H54 (cell line): ENCODE results near the gene BIN1.

ENCODE experiments used
- DNase-seq: peaks from one replicate; pipeline ENCODE4 v3.0.0; 2011; ENCODE audit warnings: low spot score, mixed read lengths; ENCODE audit not compliant: insufficient read length
- FAIRE-seq: peaks from 3 replicates; lab custom pipeline; 2011; peaks lifted over from hg19 to GRCh38; lab: Jason Lieb, UNC
- POLR2A ChIP-seq: IDR thresholded peaks from 2 replicates; pipeline ENCODE4 v1.6.1; 2011; ENCODE audit warnings: low read depth, mild to moderate bottlenecking, low read length

The BIN1 gene

DNA sequence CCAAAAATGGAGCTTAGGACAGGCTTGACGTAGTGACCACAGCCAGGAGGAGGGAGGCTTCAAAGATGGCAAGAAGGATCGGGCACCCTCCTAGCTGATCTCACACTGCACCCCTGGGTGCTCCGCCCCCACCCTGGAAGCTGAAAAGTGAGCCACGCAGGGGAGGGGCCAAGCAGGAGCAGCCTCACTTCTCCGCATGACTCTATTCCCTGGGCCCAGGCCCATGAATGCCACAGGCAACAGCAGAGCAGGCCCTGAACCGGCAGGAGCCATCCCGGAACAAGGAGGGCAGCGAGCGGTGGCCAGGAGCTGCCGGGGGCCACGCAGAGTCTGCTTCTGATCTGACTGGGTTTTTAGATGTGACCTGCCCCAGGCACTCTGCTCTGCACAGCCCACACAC lies 30.0 kb downstream of the BIN1 start:
- TF ChIP-seq POLR2A, result no peak
- DNase-seq (no peak), FAIRE-seq (no peak)

DNA sequence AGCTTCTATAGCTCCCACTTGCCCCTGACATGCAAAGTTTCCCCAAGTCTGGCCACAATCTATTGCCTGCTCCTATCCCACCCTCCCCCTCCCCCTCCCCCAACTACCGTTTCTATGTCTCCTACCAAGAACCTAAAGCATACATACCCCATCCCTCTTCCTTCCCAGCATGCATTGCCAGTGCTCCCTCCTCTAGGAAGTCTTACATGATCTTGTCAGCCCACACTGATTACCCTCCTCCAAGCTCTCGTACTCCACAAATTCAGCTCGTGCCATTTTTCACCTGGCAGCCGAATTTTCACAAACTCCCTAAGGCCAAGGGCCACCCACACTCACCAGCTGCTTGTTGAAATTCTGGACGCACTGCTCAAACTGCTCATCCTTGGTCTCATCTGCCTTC lies 30.7 kb downstream of the BIN1 start:
- no peak for TF ChIP-seq POLR2A
- DNase-seq, result no peak
- no peak for FAIRE-seq

DNA sequence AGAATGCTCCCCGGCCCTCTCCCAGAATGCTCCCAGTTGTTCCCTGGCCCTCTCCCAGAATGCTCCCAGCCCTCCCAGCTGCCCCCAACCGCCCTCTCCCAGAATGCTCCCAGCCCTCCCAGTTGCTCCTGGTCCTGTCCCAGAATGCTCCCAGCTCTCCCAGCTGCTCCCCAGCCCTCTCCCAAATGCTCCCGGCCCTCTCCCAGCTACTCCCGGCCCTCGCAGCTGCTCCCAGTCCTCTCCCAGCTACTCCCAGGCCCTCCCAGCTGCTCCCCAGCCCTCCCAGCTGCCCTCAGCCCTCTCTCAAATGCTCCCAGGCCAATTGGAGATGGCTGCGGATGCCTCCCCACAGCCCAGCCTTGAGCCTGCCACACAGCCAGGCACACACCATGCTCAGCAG lies 31.1 kb downstream of the BIN1 start:
- FAIRE-seq (no peak), DNase-seq (no peak)
- TF ChIP-seq POLR2A, result no peak

DNA sequence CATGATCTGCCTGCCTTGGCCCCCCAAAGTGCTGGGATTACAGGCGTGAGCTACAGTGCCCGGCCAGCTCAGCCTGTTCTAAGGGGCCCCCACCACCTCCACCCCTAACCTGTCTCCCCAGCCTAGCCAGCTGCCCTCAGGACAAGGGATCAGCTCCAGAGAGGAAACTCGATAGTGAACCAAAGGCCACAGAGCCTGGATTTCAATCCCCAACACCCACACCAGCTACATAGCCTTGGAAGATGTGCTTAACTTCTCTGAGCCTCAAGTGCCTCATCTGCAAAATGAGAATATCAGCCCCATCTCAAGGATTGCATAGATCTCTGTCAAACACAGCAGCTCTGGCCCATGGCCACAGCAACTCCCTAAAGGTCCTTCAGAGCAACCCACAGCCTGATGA lies 32.0 kb downstream of the BIN1 start:
- no peak for TF ChIP-seq POLR2A
- FAIRE-seq, result no peak
- DNase-seq, result no peak

DNA sequence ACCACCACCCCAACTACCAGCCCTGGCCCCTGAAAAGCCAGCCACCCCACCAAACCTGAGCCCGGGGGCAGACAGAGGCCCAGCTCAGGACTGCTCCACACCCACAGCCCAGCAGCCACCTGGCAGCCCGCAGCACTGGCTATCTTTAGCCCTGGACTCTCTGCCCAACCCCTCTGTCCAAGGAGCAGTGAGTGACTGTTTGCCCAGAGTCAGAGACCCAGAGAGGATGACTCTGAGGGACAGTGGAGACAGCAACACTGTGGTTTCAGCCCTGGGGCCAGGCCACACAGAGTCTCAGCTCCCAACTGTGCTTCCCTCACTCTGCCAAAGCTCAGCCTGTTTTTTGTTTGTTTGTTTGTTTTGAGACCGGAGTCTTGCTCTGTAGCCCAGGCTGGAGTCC lies 32.6 kb downstream of the BIN1 start:
- no peak for TF ChIP-seq POLR2A
- DNase-seq, result no peak
- FAIRE-seq, result no peak

DNA sequence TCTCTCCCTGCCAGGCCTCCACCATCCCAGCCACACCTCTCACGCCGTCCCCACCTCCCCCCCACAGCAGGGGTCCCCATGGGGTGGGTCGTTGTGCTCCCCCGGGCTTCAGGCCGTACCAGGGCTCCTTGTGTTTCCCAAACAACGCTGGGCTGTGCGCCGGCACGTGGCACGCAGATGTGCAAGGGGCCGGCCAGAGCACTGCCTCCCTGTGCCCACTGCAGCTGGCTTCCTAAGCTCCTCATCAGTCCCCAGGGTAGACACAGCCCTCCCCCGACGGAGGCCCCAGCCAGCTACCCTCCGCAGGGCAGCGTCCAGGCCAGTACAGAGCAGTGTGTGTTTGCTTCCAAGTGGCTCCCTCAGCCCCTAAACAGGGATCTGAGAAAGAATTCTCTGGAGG lies 34.0 kb downstream of the BIN1 start:
- DNase-seq (no peak), FAIRE-seq (no peak)
- no peak for TF ChIP-seq POLR2A

DNA sequence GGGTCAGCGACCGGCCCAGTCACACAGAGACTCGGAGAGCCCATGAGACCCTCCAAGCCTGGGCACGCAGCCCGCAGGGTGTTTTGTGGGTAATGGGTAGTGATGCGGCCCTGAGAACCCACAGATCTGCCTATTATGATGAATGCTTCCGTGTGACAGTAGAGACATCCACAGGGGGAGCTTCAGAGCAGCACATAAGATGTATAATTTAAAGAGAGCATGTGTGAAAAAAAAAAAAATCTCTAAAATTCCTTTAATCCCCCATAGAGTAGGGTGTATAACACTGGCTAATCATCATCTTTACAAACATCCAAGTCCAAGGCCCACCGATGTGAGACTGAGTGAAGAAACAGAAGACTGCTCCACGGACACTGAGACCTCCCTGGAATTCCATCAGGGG lies 34.6 kb downstream of the BIN1 start:
- FAIRE-seq, result no peak
- DNase-seq, result no peak
- TF ChIP-seq POLR2A, result no peak

DNA sequence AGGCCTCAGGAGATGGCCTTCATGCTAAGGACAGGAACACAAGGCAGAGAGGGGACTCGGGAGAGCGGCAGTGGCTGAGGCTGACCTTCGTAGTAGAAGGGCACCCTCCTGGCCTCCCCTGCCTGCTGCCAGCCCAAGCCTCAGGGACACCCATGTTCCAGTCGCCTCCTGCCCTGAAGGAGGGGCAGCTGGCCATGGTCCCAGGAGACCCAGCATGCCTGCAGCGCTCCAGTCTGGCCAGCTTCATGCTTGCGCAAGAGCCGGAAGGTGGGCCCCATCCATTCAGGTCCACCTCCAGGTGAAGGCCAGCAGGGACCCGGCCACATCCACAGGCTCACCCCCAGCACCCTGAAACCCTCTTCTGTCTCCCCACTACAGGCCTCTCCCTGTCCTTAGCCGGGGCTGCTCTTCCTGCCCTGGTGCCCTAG lies 35.0 kb downstream of the BIN1 start:
- no peak for TF ChIP-seq POLR2A
- DNase-seq, result no peak
- FAIRE-seq, result no peak

DNA sequence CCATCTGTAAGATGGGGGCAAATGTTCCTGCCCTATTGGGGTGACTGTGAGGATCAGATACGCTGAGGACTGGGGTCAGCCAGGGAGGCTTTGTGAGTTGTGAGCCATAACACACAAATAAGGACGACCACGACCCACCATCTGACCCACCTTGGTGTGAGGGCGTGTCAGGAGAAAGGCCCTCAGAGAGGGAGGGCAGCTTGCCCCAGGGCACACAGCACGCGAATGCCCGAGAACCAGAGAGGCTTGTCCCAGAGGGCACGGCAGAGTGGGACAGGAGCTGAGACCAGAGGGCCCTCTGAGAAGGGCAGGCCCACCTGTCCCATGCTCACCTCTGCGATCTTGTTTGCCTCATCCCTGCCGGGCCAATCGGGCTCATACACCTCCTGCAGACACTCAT lies 36.7 kb downstream of the BIN1 start:
- FAIRE-seq (no peak), DNase-seq (no peak)
- no peak for TF ChIP-seq POLR2A

DNA sequence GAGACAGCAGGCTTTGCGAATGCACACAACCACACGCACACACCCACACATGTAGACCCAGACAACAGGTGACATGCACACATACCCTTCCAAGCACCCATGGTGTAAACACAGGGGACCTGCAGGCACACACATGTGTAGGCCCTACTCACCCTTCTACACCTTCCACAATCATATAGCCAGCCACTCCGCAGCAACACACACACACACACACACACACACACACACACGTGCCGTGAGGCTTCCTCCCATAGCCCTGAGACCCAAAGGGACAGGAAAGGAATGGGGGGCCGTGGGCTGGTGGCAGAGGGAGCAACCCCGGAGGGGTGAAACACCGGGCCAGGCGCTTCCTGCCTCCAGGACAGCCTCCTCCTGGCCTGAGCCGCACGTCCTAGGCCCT lies 37.4 kb downstream of the BIN1 start:
- no peak for TF ChIP-seq POLR2A
- DNase-seq (no peak), FAIRE-seq (no peak)

DNA sequence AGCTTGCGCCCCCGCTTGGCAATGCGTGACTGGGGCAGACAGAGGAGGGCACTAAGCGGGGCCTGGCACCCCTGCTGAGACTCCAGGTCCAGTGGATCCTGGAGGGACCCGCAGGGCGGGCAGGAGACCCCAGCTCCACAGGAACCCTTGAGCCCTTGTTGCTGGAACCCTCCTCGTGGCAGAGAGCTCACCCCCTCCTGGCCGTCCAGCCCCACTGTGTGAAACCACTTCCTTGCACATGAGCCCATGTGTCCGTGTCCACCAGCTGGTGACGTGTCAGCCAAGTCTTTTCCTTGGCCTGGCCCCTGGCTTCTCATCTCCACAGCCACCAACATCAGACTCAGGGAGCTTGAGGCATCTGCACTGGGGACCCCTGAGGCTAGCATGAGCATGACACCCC lies 38.0 kb downstream of the BIN1 start:
- no peak for DNase-seq
- TF ChIP-seq POLR2A, result no peak
- no peak for FAIRE-seq

DNA sequence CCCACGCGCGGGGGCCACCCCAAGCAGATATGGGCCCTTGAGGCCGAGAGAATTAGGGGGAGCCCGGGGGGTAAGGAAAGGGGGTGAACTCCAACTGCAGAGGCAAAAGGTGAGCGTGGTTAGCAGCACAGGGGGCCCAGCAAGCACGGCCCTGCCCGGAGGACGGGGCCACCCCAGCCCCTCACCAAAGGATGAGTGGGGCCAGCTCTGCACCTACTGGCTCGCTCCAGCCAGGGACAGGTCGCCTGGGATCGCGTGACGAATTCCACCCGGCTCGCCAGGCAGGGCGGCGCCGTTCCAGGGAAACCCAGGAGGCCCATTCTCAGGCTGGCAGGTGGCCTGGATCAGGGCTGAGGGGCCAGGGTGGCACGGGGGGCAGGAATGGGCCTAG lies 38.6 kb downstream of the BIN1 start:
- FAIRE-seq (no peak), DNase-seq (no peak)
- no peak for TF ChIP-seq POLR2A

DNA sequence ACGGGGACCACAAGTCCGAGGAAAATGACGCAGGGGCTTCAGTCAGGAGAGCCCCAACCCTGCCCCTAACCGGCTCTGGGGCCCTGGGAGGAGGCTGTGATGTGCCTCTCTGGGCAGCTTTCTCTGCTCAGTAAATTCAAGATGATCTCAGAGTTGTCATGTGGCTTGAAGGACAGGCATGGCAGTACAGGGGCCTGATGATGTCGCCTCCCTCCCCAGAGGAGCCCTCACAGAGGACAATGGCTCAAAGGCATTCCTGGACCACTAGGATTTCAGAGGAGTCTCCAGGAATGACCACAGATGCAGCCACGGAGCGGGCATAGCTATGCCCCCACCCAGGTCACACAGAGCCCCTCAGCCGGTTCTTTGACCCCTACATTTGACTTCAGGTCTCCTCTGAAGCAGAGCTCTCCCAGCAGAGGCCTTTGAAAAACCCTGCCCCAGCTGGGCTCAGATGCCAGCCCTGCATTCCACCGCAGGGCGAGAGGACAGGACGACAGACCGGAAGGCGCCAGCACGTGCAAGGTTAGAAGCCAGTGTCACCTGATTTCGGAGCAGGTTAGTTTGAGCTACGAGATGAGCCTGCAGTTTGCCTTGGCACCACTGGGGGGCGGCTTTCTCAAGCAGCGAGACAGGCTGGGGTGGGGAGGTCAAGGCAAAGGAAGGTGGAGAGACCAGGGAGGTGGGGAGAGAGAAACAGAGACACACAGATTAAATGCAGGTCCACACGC lies 39.2 kb downstream of the BIN1 start:
- peak; percentile 54 for DNase-seq
- no peak for TF ChIP-seq POLR2A

DNA sequence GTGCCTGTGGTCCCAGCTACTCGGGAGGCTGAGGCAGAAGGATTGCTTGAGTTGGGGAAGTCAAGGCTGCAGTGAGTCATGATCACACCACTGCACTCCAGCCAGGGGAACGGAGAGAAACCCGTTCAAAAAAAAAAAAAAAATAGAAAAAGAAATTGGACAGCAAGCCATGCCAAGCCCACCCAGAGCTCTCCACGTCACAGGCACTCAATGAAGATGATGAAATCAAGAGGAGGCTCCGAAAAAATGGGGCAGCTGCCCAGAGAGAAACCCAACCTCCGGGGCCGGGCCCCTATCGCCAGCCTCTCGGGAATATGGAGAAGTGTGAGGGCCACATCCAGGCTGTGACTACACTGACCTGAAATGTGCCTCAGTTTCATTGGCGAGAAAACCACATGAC lies 40.0 kb downstream of the BIN1 start:
- FAIRE-seq, result no peak
- no peak for TF ChIP-seq POLR2A
- no peak for DNase-seq

More for the DNA sequence above, 39.2 kb downstream of the BIN1 start:
- no peak for FAIRE-seq

DNA sequence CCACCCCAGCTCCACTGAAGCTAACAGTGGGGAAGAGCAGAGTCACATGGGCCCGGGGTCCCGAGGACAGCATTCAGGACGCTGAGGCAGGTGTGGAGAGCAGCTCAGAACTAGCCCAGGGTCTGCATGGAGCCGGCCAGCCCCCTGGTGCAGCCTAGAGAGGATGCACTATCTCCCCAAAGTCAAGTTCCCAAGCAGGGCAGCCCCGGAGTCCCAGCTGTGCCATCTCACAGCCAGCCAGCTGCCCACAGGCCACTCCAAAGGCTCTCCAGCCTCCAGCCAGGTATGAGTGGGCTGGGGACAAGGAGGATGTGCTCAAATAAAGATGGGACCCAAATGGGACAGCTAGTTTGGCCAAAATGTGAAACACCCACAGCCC lies 41.0 kb downstream of the BIN1 start:
- no peak for DNase-seq
- TF ChIP-seq POLR2A, result no peak
- no peak for FAIRE-seq
